ENCODE data around the gene PCDHA13. TPM values are rescaled to one million over a fixed set of nuclear protein-coding genes. Genes with fewer than 3 reads are reported as not detected.

The PCDHA13 gene
- total and polyA plus RNA-seq, 2 donors (not counting 1 experiment from before 2014, with no cell fraction given): 0.02 to 0.33 TPM

- no peaks in the 10 kb centered on the region for H3K9me3 ChIP-seq (ENCODE audit: control insufficient read depth, insufficient read depth, low read depth, low read length)
- no peaks in the 10 kb centered on the region for H4K20me1 ChIP-seq (ENCODE audit: control insufficient read depth, extremely low read depth, insufficient read depth, low read length)
- TF ChIP-seq CTCF (conservative IDR thresholded peaks at IDR 0.05 in 1 of 2, IDR thresholded peaks at IDR 0.05 in 1 of 2; ENCODE audit: low read depth in 1 of 2, low read length in 2 of 2) (no peak), EZH2 (IDR thresholded peaks at IDR 0.05; ENCODE audit: low read length, missing control alignments) (no peak)
- no peaks in the 10 kb centered on the region for H3K79me2 ChIP-seq (ENCODE audit: control insufficient read depth, insufficient read depth, low read length)
- H3K36me3 ChIP-seq (ENCODE audit: control insufficient read depth, insufficient read depth, low read length): no peaks in the 10 kb centered on the region
- H3K4me1 ChIP-seq (ENCODE audit: control insufficient read depth, extremely low read depth, insufficient read depth, low read length): no peaks in the 10 kb centered on the region
- no peaks in the 10 kb centered on the region for H3K27me3 ChIP-seq (ENCODE audit: control insufficient read depth, insufficient read depth, low read length)
- no peak for DNase-seq (ENCODE audit: low read depth in 2 of 2)
- no peak overlapping the region for H3K4me2 ChIP-seq (ENCODE audit: extremely low read depth, insufficient read depth, low read length)
- H3K4me3 ChIP-seq (replicated peaks in 1 of 4; ENCODE audit: control extremely low read depth in 1 of 4, insufficient read depth in 1 of 4, low read depth in 3 of 4, low read length in 4 of 4): no peak overlapping the region
- H3K27ac ChIP-seq (ENCODE audit: insufficient read depth, low read length): no peak overlapping the region
- no peak overlapping the region for H3K9ac ChIP-seq (ENCODE audit: insufficient read depth, low read length)
- no peak overlapping the region for H2AFZ ChIP-seq (ENCODE audit: low read length)
Observed at GRCh38 chr5:140883927-140884697, 2.2 kb downstream of the PCDHA13 start.

GRCh38 chr5:140916325-140916724 lies 34.4 kb downstream of the PCDHA13 start:
- no peak overlapping the region for H3K27ac ChIP-seq (ENCODE audit: insufficient read depth, low read length)
- no peaks in the 10 kb centered on the region for H3K4me1 ChIP-seq (ENCODE audit: control insufficient read depth, extremely low read depth, insufficient read depth, low read length)
- H3K36me3 ChIP-seq (ENCODE audit: control insufficient read depth, insufficient read depth, low read length): no peaks in the 10 kb centered on the region
- H3K27me3 ChIP-seq (ENCODE audit: control insufficient read depth, insufficient read depth, low read length): no peaks in the 10 kb centered on the region
- no peak overlapping the region for H3K9ac ChIP-seq (ENCODE audit: insufficient read depth, low read length)
- no peak overlapping the region for H3K4me3 ChIP-seq (replicated peaks in 1 of 4; ENCODE audit: control extremely low read depth in 1 of 4, insufficient read depth in 1 of 4, low read depth in 3 of 4, low read length in 4 of 4)
- no peak overlapping the region for H3K4me2 ChIP-seq (ENCODE audit: extremely low read depth, insufficient read depth, low read length)
- no peaks in the 10 kb centered on the region for H3K9me3 ChIP-seq (ENCODE audit: control insufficient read depth, insufficient read depth, low read depth, low read length)
- DNase-seq (ENCODE audit: low read depth in 2 of 2): no peak
- no peaks in the 10 kb centered on the region for H4K20me1 ChIP-seq (ENCODE audit: control insufficient read depth, extremely low read depth, insufficient read depth, low read length)
- no peaks in the 10 kb centered on the region for H3K79me2 ChIP-seq (ENCODE audit: control insufficient read depth, insufficient read depth, low read length)
- no peak overlapping the region for H2AFZ ChIP-seq (ENCODE audit: low read length)
- TF ChIP-seq CTCF (conservative IDR thresholded peaks at IDR 0.05 in 1 of 2, IDR thresholded peaks at IDR 0.05 in 1 of 2; ENCODE audit: low read depth in 1 of 2, low read length in 2 of 2) (no peak), EZH2 (IDR thresholded peaks at IDR 0.05; ENCODE audit: low read length, missing control alignments) (no peak)

GRCh38 chr5:140923601-140924000 lies 41.7 kb downstream of the PCDHA13 start:
- no peak overlapping the region for H3K4me2 ChIP-seq (ENCODE audit: extremely low read depth, insufficient read depth, low read length)
- no peaks in the 10 kb centered on the region for H3K9me3 ChIP-seq (ENCODE audit: control insufficient read depth, insufficient read depth, low read depth, low read length)
- no peaks in the 10 kb centered on the region for H3K36me3 ChIP-seq (ENCODE audit: control insufficient read depth, insufficient read depth, low read length)
- H3K9ac ChIP-seq (ENCODE audit: insufficient read depth, low read length): no peak overlapping the region
- H3K79me2 ChIP-seq (ENCODE audit: control insufficient read depth, insufficient read depth, low read length): no peaks in the 10 kb centered on the region
- DNase-seq (ENCODE audit: low read depth in 2 of 2): no peak
- H3K27me3 ChIP-seq (ENCODE audit: control insufficient read depth, insufficient read depth, low read length): peaks cover 6% of the 10 kb centered on the region
- TF ChIP-seq EZH2 (IDR thresholded peaks at IDR 0.05; ENCODE audit: low read length, missing control alignments) (no peak), CTCF (conservative IDR thresholded peaks at IDR 0.05 in 1 of 2, IDR thresholded peaks at IDR 0.05 in 1 of 2; ENCODE audit: low read depth in 1 of 2, low read length in 2 of 2) (no peak)
- H4K20me1 ChIP-seq (ENCODE audit: control insufficient read depth, extremely low read depth, insufficient read depth, low read length): no peaks in the 10 kb centered on the region
- H3K27ac ChIP-seq (ENCODE audit: insufficient read depth, low read length): no peak overlapping the region
- H3K4me1 ChIP-seq (ENCODE audit: control insufficient read depth, extremely low read depth, insufficient read depth, low read length): no peaks in the 10 kb centered on the region
- no peak overlapping the region for H2AFZ ChIP-seq (ENCODE audit: low read length)
- no peak overlapping the region for H3K4me3 ChIP-seq (replicated peaks in 1 of 4; ENCODE audit: control extremely low read depth in 1 of 4, insufficient read depth in 1 of 4, low read depth in 3 of 4, low read length in 4 of 4)

Measured in fibroblast of lung (primary cell).